Caki2 (cell line): ENCODE data around the gene SOX3. TPM values are rescaled to one million over a fixed set of nuclear protein-coding genes. Genes with fewer than 3 reads are reported as not detected.

Experiments used
- DNase-seq: peaks from one replicate; pipeline ENCODE4 v3.0.0-alpha.2; 2015; ENCODE audit warnings: low read depth
- in situ Hi-C: cut with HindIII; loops from 2 replicates; pipeline ENCODE4 v1.10.0; 2016; ENCODE audit warnings: low sequenced_read_pairs, low pct_unique_long_range_greater_than_20kb, mixed read lengths
- total RNA-seq: library from RNA; depleted of rRNA; stranded (reverse); fragments of >200 nt; shearing (Covaris generic); gene quantifications from 2 replicates; pipeline ENCODE4 v1.2.3, GENCODE V29; 2014; ENCODE audit warnings: low replicate concordance; rRNA removed

The SOX3 gene
- 0.07 and 0.78 TPM in 2 replicates for total RNA-seq

DNA sequence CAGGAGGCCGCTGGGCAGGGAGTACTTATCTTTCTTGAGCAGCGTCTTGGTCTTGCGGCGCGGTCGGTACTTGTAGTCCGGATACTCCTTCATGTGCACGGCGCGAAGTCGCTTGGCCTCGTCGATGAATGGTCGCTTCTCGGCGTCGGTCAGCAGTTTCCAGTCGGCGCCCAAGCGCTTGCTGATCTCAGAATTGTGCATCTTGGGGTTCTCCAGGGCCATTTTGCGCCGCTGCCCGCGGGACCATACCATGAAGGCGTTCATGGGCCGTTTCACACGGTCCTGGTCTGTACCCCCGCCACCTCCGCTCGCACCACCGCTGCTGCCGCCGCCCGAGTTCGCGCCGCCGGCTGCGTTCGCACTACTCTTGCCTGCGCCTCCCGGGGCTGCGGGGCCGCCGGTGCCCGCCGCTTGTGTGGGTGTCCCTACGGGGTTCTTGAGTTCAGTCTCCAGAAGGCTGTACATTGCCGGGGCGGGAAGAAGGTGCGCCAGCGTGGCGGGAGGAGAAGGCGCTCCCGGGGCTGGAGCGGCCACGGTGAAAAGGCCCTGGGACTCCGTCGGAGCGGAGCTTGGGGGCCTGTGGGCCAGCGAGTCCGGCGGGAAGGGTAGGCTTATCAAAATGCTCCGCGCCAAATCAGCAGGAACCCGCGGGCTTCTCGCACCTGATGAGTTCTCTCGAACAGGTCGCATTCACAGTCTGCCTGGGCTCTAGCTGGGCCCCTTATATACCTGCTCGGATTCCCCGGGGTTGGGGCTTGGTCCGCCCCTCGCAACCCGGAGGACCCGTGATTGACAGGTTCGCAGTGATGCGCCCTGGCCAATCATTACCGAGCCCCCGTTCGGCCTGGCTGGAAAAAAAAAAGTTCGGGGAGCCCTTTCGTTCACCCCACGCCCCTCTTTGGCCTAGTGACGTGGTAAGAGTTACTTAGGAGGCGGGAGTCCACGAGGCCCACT is at the start of gene SOX3:
Gene SOX3 (minus strand): TSS at position 699 of the 954 bp plus-strand sequence. CDS start 9 bp downstream, at position 690.
- in situ Hi-C loops: no loop called here
- DNase-seq: no peak

DNA sequence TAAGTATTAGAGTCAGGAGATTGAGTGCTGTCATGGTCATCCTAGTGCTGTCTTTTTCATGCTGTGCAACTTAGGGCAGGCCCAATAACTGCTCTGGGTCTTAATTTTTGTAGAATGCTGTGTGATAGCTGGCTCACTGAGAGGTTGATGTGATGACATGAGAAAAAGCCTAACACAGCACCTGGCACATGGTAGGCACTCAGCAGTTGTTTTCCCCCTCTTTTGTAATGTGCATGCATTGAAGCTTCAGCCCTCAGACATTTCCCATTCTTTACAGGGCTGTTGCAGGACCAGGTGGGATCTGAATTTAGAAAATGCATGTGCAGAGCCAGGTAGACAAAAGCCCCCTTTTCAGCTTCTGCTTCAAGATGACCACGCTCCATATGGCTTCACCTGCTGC is 44.1 kb upstream of the SOX3 start:
- in situ Hi-C loops: no loop called here
- DNase-seq: no peak

GRCh38 chrX:140526171-140526570 is 21.3 kb upstream of the SOX3 start:
- in situ Hi-C loops: no loop called here
- DNase-seq: no peak

- in situ Hi-C loops: no loop called here
These were observed 20.6 kb upstream of the SOX3 start for GRCh38 chrX:140525448-140525847.

GRCh38 chrX:140524556-140524955 is 19.7 kb upstream of the SOX3 start:
- DNase-seq: no peak
- in situ Hi-C loops: no loop called here

More at GRCh38 chrX:140525448-140525847, 20.6 kb upstream of the SOX3 start:
- DNase-seq: no peak

- in situ Hi-C loops: no loop called here
These were observed 16.5 kb upstream of the SOX3 start for GRCh38 chrX:140521393-140521792.

DNA sequence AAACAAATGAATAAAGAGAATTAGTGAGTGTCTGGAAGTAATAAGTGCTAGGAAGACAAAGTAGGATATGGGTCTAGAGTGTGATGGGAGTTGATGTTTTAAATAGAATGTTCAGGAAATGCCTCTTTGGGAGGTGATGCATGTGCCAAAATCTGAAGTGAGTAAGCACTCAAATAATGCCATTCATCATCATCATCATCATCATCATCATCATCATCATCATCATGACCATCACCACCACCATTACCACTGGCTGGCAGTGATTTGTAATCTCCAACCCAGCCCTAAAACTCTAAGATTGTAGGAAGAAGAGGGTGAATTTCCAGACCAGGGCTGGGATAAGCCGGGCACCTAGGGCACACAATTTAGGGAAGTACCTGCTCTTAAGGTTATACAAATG is 9.7 kb upstream of the SOX3 start:
- DNase-seq: no peak
- in situ Hi-C loops: no loop called here

More at GRCh38 chrX:140521393-140521792, 16.5 kb upstream of the SOX3 start:
- DNase-seq: no peak

DNA sequence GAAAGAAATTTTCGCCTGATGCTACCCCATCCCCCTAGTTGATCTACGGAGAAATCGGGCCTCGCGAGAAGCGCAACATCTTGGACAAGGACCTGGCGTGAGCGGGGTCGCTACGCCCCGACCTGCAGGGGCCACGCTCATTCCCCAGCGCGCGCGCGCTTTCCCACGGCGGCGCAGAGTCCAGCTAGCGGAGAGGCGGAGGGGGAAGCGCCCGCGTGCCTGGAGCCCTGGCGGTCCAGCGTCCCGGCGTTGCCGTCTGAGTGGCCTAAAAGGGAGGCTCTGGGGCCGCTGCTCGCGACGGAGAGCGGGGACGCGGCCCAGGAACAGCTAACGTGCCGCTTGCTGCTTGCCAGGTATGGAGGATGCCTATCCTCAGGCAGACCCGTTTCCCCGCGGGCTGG is 6.0 kb upstream of the SOX3 start:
- in situ Hi-C loops: no loop called here
- no peak for DNase-seq

GRCh38 chrX:140510306-140510676 is 5.4 kb upstream of the SOX3 start:
- in situ Hi-C loops: no loop called here
- DNase-seq: no peak

DNA sequence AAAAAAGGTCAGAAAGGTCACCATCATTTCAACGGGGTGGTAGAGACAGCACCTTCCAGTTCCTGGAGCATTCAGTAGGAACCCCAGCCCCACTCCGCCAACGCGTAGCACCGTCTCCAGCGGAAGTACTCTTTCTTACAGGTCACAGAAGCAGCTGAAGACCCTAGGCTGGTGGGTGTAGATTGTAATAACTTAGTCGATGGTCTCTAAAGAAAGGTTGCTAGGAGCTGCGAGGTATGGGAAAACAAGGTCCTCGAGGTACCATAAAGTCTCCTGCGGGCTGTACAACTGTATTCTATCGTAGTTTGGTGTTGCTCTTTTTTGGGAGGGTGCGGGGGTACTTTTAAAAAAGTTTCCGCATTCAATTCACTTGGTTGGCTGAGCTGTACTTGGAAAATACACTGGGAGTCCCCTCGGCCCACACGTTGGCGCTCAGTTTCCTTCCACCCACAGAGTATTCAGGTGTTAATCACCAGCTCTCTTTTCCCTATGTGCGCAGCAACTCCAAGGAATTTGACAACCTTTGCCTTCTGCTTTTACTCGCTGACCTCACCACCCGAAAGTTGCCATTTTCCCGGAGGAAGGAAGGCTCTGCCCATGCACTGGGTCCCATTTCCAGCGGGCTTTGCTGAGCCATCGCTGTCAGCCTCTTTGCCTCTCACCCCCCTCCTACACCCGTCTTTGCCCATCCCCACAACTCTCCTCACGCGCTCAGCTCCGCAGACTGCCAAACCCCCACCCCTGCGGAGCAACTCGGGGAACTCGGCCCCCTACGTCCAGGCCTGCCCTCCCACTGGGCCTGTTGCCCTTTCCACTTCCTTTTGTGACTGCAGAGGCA is 4.8 kb upstream of the SOX3 start:
- in situ Hi-C loops: no loop called here
- DNase-seq: no peak

GRCh38 chrX:140508958-140509357 is 4.1 kb upstream of the SOX3 start:
- DNase-seq: no peak
- in situ Hi-C loops: no loop called here

- in situ Hi-C loops: no loop called here
- DNase-seq: no peak
These were observed 3.1 kb upstream of the SOX3 start for GRCh38 chrX:140507982-140508305.

DNA sequence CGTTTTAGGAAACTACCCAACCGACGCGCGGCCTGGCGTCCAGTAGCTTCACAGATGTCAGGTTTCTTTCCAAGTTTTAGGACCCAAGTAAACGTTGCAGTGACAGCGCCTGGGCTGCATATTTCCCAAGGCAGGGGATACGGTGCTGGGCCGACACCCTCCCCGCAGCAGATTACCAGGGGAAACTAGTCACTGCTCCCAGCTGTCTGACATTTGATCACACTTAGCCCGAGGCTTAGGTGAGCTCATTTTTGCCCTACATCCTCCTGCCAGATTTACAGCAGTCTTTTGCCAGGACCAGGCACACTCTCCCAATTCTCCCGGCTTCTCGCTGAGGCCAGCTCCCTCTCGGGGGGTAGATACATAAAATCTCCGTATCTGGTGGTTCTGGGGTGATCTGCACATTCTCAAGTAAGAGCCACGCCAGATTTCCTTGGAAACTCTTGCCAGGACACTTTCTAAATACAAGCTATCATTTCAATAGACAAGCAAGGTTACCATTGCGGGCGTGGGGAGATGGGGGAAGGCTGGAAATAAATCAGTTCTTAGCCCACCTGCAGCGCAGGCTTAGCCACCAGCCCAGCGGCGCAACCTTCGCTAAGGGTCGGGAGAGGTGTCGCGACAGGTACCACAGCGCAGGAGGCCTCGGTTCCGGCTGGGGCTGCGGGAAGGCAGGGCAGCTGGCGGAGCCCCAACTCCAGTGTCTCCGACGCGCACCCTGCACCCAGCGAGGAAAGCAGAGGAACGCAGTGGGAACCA is 2.5 kb upstream of the SOX3 start:
- in situ Hi-C loops: no loop called here
- DNase-seq: no peak

DNA sequence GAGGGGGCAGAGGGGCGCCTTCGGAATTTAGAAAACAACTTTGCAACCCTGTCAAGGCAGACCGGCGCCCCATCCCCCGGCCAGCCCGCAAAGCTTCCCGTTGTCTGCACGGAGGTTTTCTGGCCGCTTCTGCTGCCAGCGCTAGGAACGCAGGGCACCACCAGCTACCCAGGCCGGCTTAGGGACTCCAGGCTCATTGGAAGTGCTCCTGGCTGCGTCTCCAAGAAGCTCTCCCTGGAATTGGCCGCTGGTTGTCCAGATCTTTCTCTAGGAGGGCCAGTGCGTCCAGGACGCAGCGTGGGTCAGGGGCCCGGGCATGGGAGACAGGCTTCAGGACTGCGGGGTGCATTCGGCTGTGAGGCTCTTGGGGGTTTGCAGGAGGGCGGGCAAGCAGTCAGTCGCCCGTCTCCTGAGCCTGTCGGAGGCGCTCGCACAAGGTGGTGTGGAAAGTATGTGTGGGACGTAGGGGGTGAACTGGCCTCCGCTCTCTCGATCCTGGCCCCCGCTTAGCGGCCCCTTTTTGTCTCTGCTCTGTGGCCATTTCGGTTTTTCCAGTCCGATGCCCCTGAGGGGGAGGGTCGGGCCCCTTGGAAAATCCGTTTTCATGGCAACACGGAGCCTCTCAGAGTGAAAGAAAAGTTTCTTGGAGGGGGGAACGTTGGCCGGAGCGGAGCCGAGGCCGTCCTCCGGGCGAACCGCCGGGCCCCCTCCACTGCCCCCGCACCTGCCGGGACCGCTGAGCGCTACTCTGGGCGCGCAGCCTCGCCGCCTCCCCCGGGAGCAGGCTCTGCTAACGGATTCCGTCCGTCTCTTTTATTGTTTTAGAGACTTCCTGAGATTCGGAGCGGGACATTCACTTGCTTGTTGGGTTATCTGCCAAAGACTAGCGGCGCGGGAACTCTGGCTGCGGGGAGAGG is 810 bp upstream of the SOX3 start:
- in situ Hi-C loops: no loop called here
- DNase-seq: no peak

DNA sequence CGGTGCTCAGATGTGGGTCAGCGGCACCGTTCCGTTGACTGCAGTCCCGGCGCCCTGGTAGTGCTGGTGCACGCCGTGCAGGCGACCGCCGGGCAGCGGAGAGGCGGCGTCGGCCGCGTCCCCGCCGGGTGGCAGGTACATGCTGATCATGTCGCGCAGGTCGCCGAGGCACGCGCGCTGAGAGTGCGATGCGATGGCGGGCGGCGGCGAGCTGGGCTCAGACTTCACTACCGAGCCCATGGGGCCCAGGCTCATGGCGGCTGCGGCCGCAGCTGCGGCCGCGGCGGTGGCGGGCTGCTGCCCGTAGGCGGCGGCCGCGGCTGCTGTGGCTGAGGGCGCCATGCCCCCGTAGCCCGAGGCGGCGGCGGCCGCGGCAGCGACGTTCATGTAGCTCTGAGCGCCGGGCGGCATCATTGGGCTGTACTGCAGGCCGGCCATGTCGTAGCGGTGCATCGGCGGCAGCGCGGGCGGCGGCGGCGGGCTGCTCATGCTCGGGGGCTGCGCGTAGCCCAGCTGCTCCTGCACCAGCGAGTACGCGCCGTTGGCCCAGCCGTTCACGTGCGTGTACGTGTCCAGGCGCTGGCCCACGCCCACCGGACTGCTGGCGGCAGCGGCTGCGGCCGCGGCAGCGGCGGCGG is 1.0 kb downstream of the SOX3 start:
- DNase-seq: peak; percentile 54
- in situ Hi-C loops: no loop called here

- peak; percentile 23 for DNase-seq
- in situ Hi-C loops: no loop called here
These were observed 1.6 kb downstream of the SOX3 start for GRCh38 chrX:140503238-140503601.

- no peak for DNase-seq
- in situ Hi-C loops: no loop called here
These were observed 2.2 kb downstream of the SOX3 start for GRCh38 chrX:140502491-140503237.
